Hindlimb muscle (tissue), 1 donor: ENCODE measurements around the gene CYP8B1. TPM values are rescaled to one million over a fixed set of nuclear protein-coding genes. Genes with fewer than 3 reads are reported as not detected.

Experiments used
- DNase-seq: peaks from one replicate; pipeline ENCODE4 v3.0.0-alpha.2; 2013
- polyA plus RNA-seq: library from polyadenylated mRNA; unstranded; fragments of 120-200 nt; gene quantifications from one replicate; pipeline ENCODE4 v1.2.1, GENCODE V29; 2013; ENCODE audit not compliant: insufficient read length

CYP8B1 gene, protein sequence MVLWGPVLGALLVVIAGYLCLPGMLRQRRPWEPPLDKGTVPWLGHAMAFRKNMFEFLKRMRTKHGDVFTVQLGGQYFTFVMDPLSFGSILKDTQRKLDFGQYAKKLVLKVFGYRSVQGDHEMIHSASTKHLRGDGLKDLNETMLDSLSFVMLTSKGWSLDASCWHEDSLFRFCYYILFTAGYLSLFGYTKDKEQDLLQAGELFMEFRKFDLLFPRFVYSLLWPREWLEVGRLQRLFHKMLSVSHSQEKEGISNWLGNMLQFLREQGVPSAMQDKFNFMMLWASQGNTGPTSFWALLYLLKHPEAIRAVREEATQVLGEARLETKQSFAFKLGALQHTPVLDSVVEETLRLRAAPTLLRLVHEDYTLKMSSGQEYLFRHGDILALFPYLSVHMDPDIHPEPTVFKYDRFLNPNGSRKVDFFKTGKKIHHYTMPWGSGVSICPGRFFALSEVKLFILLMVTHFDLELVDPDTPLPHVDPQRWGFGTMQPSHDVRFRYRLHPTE
- polyA plus RNA-seq, result 0.05 TPM

DNA sequence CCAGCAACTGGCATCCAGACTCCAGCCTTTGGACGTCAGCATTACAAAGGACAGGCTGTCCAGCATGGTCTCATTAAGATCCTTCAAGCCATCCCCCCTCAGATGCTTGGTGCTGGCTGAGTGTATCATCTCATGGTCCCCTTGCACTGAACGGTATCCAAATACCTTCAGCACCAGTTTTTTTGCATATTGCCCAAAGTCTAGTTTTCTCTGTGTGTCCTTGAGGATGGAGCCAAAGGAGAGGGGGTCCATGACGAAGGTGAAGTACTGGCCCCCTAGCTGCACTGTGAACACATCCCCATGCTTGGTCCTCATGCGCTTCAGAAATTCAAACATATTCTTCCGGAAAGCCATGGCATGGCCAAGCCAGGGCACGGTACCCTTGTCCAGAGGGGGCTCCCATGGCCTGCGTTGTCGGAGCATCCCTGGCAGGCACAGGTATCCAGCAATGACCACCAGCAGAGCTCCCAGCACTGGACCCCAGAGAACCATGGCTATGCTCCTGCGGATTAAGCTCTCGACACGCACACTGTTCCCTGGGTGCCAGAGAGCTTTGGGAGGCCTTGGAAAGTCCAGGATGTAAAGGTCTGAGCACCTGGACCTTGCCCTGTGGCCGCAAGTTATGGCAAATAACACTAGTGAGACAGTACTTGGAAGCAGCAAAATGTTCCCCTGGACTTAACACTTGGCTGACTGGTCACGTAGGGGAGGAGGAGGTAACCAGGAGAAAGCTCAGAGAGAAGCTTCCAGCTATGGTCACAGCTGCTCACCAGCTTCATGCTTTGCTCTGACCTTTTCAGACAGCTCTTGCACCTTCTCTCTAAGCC is at the start of gene CYP8B1:
Gene CYP8B1, minus strand, starts transcription at position 555 of the 827 bp plus-strand sequence. Its CDS starts 63 bp downstream, at position 492.
- no peak for DNase-seq

DNA sequence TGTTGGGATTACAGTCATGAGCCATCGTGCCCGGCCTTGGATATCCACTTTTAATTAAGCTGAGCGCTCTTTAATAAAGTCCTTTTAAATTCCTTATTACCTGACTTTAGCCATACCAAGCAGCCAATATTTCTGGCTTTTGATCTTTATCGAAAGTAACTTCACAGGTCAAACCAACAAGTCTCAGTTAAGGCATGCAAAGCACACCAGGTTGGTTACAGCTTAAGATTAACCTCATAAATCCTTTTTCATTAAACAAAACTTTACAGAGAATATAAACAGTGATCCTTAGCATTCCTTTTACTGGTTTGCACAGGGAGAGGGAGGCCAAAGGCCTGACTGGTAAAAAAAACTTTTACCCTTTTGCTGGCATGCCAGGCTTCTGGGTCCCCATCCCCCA is 47.9 kb upstream of the CYP8B1 start:
- DNase-seq, result no peak

DNA sequence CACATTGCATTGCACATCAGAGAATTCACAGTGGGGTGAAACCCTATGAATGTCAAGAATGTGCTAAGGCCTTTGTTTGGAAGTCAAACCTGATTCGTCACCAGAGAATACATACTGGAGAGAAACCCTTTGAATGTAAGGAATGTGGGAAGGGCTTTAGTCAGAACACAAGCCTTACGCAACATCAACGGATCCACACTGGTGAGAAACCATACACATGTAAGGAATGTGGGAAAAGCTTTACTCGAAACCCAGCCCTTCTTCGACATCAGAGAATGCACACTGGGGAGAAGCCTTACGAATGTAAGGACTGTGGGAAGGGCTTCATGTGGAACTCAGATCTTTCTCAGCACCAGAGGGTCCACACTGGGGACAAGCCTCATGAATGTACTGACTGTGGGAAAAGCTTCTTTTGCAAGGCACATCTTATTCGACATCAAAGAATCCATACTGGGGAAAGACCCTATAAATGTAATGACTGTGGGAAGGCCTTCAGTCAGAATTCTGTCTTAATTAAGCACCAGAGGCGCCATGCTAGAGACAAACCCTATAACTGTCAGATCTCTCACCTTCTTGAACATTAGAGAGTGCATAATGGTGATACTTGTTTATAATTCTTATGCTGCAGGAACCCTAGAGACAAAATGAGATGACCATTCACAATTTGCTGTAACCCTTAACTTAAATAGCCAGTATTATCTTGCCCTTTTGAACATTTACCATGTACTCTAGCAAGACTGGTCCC is 39.3 kb upstream of the CYP8B1 start:
- DNase-seq, result no peak

DNA sequence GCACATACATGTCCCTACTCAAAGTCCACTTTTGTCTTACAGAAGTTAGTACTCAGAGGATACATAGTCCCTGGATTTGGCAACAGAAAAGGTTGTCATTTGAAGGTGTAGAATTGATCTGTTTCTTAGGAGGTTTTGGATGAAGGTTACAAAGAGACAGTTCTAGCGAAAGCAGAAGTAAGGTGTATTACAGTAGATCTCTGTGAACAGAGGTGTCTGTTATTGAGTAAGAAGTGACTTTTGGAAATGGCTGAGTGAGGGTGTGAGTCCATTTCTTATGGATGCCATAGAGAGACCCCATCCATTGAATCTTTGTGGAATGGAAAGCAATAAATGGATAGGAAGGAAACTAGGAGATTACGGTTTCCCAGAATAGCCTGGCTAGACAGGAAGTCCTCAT is 35.9 kb upstream of the CYP8B1 start:
- DNase-seq, result no peak

DNA sequence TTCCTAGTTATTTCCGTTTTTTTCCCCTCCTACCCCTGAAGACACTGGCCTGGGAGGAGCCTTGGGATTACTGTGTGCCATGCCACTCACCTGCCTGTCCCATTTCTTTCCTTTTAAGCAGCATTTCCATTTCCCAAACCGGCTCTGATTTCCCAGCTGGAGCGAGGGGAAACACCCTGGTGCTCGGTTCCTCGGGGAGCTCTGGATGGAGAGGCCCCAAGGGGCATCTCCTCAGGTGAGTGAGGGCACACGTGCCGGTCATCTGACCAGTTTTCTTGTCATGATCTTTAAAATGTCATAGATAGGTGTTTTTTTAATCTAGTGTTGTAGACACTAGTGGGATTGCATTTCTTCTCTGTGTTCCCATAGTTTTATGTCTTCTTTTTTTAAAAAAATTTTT is 33.0 kb upstream of the CYP8B1 start:
- DNase-seq, result no peak

DNA sequence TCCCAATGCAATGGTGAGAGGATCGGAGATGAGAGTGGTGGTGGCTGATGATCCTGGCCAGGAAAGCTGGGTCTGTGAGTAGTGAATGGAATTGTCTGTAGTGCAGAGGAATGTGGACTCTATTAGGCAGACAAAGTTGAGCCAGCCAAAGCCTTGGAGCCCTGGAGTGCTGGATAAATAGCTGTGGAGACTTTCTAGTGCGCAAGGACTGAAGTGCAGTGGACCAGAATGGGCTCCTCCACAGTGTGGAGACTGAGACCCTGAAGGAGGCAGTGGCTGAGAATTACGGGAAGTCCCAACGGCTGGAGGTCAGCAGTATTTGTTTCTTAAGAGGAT is 31.1 kb upstream of the CYP8B1 start:
- DNase-seq, result no peak

DNA sequence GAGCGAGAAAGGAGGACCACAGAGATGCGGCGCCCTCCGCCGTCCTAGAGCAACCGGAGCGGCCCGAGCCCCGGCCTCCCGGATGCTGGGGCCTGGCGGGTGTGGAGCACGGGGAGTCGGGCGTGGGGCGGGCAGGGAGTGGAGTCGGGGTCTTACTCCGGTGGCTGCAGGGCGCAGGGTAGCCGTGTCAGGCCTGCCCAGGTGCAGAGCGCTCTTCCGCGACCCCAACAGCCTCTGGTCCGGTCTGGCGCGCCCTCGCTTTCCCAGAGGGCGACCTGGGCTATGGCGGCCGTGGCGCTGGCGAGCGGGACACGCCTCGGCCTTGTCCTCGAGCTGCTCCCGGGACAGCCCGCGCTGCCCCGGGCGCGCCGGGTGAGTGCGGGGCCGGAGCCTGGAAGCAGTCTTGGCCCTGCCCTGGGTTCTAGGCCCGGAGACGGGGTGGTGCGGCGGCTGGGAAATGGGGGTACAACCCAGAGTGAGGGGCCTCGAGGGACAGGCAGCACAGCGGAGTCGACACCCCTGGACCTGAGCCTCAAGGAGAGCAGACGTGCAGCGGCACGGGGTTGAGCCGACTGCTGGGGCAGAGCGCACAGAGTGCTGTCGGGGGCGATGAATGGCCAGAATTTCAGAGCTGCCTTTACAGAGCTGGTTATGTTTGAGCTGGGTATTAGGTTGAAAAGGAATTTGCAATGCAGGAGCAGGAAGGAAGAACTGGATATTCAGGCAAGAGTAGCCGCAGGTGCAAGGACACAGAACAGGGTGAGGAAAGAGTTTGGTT is 30.6 kb upstream of the CYP8B1 start, which contains the start of gene ZNF662:
Gene ZNF662, plus strand, starts transcription at position 73 of the 778 bp plus-strand sequence. CDS start 1,973 bp downstream, outside the sequence.
- DNase-seq, result peak; percentile 76

DNA sequence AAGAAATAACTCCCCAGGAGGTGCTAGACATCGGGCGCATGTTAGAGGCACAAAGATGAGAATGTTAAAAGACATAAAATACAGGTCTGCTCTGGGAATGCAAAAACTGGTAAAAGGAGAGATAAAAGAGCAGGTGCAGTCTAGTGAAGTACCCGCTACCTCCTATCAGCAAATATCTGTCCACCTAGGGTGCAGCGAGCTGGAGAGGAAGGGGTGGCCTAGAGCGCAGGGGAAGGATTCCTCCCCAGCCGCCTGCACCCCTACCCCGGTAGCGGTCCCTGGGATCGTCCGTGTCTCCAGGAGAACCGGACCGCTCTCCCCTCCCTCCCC is 30.0 kb upstream of the CYP8B1 start:
- DNase-seq, result no peak

DNA sequence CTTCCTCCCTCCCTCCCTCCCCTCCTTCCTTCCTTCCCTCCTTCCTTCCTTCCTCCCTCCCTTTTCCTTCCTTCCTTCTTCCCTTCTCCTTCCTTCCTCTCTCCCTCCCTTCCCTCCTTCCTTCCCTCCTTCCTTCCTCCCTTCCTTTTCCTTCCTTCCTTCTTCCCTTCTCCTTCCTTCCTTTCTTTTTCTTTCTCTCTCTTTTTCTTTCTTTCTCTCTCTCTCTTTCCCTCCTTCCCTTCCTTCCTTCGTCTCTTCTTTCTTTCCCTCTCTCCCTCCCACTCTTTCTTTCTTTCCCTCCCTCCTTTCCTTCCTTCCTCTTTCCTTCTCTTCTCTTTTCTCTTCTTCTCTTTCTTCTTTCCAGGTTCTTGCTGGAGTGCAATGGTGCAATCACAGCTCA is 28.4 kb upstream of the CYP8B1 start:
- DNase-seq, result no peak

DNA sequence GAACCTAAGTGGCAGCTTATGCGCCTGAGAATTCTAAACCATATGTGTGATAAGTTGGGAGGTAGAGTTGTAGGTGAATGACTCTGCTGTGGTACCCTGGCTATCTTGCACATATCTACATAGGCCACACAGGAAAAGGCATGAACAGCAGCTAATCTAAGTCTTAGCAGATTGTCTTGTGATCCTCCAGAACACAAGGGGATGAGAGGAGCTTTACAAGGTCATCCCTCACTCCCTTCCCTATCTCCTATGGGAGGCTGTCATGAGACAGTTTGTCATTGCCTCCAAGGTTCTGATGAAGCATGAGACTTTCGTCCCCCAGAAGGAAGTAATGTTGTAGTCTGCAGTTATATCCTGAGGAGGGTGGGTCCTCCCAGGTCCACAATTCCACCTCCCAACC is 26.6 kb upstream of the CYP8B1 start:
- no peak for DNase-seq

DNA sequence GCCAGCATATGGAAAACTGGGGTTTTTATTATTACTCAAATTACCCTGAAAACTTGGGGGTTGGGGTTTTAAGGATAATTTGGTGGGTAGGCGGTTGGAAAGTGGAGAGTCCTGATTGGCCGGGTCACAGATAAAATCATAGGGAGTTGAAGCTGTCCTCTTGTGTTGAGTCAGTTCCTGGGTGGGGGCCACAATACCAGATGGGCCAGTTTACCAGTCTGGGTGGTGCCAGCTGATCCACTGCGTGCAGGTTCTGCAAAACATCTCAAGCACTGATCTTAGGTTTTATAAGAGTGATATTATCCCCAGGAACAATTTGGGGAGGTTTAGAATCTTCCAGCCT is 25.4 kb upstream of the CYP8B1 start:
- no peak for DNase-seq

DNA sequence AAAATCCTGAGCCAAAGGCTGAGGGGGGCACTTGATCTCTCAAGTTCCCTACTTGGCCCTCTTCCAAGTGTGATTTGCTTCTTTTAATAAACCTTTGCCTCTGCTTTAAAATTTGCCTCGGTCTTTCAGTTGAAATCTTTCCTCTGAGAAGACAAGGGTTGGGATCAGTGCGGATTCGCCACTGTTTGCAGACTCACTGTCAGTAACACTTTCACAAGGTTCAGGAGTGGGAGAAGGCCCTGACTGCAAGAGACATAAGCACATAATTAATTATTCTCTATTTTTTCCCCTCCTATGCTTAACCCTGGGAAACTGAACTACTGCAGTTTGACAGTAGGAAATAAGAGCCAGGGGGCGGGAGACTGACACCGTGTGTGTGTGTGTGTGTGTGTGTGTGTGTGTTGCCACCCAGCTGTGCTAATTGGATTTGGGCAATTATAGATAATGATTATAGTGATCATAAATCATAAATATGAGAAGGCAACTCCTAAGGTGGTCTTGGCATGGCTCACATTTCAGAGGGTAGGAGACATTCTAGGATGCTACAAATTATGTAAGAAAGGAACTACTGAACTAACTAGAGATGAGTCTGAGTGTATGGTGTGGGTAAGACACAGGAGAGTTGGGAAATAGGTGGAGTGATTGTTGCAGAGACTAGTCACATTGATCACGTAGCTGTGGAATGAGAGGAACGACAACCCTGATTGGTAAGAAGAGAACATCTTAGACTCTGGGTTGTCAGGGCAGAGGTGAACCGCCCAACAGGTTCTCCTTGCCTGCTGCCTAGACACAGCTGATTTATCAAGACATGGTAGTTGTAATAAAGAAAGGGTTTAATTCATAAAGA is 24.8 kb upstream of the CYP8B1 start:
- no peak for DNase-seq

DNA sequence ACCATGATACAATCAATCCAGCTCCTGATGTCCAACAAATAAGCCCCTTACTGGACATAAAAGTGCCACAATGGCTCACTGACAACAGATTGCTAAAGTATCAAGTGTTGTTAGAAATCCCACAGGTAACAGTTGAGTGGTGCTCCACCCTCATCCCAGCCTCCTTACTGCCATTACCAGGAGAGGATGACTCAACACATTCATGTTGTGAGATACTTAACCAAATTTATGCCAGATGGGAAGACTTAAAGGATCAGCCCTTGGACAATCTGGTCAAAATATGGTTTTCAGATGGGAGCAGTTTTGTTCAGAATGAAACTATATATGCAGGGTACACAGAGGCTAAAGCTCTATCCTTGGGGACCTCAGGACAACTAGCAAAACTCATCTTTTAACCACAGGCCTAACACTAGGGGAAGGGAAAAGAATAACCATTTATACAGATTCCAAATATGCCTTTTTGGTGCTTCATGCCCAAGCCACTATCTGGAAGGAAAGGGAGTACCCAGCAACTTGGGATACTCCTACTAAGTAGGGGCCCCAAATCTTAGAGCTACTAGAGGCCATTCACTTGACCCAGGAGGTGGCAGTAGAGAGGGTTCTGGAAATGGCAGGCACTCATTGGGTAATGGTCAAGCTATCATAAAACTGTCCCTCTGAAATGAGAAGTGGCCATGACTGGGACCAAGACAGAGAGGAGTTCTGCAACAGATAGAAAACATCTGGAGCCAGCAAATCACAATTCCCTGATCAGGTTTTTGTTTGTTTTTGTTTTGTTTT is 23.4 kb upstream of the CYP8B1 start:
- DNase-seq, result no peak

DNA sequence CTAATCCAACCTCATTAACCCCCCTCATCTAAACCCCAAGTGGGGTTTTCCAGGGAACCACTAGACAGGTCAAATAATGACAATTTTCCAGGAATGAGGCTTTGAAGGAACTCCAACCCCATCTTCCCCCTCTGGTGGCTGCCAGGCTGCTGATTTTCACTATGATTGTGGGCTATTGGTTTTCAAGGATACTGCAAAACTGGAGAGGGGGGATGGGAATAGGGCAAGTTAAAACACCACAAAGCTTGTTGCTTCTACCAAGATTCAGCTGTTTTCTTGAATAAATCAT is 19.8 kb upstream of the CYP8B1 start:
- DNase-seq, result no peak

DNA sequence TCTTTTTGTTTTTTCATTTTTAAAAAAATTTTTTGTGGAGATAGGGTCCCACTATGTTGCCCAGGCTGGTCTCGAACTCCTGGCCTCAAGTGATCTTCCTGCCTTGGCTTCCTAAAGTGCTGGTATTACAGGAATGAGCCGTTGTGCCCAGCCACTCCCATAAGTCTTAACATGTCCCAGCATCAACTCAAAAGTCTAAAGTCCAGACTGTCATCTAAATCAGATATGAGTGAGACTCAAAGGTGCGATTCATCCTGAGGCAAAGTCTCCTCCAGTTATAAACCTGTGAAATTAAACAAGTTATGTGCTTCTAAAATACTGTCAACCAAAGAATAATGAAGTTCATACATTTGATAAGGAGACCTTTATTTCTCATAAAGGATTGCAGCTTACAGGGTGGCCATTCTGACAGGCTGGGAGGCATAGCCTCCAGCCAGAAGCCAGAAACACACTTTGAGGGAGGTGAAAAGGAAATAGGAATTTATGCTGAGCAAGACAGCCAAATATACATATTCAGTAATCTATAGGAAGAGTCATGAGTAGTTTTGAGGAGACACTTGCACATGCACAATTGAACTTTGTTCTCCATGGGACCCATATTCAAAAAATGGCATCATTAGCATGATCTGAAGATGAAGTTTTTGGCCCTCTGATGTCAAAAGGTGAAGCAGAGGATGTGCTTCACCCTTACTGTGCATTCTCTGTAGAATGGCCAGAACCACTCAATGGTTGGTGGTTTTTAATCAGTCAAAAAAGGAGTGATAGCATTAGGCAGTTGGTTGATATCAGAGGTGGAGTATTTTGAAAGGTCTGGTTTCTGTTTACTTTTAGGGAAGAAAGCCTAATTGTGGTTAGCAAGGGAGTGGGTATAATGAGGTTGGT is 19.3 kb upstream of the CYP8B1 start:
- no peak for DNase-seq

DNA sequence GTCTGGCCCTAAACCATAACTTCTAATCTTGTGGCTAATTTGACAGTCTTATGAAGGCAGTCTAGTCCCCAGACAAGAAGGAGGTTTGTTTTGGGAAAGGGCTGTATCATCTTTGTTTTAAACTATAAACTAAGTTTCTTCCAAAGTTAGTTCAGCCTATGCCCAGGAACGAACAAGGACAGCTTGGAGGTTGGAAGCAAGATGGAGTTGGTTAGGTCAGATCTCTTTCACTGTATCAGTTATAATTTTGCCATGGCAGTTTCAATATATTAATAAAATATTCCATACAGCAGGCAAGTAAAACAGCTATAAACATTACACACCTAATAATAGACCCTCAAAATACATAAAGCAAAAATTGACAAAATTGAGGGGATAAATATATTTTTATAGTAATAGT is 17.1 kb upstream of the CYP8B1 start:
- DNase-seq, result no peak

DNA sequence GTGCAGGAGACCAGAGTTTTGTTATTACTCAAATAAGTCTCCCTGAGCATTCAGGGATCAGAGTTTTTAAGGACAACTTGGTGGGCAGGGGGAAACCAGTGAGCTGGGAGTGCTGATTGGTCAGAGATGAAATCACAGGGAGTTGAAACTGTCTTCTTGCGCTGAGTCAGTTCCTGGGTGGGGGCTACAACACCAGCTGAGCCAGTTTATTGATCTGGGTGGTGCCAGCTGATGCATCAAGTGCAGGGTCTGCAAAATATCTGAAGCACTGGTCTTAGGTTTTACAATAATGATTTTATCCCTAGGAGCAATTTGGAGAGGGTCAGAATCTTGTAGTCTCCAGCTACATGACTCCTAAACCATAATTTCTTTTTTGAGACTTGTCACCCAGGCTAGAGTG is 16.5 kb upstream of the CYP8B1 start:
- no peak for DNase-seq

DNA sequence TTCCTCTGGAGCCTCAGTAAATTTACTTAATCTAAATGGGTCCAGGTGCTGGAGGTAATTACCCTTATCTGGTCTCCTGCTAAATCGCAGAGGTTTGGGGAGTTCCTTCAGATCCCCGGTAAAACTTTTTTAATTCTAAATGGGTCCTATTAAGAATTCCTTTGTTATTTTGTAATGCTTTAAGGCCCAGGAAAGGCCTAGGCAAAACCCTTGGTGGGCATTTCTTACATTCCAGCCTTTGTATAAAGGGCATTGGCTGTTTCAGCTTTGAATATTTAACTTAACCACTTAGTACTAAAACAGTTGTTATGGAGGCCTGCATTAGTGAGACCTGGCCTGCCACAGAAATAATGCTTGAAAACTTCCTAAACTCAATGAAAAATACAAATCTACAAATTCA is 15.4 kb upstream of the CYP8B1 start:
- no peak for DNase-seq

DNA sequence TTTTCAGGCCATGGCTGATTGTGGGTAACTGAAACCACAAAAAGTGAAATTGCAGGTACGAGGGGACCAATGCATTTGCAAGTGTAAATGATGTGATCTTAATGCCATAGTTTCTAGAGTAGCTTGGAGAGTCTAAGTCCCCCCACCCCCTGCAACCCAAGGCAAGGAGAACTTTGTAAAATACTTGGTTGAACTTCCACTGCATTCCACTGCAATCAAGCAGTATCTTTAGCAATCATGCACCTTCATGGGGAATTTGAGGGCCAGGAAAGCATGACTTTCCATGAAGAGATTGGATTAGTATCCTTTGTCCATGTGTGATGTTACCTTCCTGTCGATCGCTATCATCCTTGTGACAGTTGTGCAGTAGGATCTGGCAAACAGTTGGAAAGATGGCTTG is 11.4 kb upstream of the CYP8B1 start:
- DNase-seq, result no peak
